Skin epidermis (tissue), 12 donors: ENCODE results near the gene BCL2L2.
"Not testable (repeated sequence)": the region's sequence is repeated elsewhere in the genome, so short reads cannot be mapped to it uniquely, and the experiment has no call there.

Source experiments
- H3K27ac ChIP-seq, 21 experiments: fragments of 200-600 bp; sonication (generic) in 11 of 21; one replicate each; pipeline ENCODE4 v1.5.0; 2020; ENCODE audit warnings: mild to moderate bottlenecking in 3 of 21, inconsistent platforms in 2 of 21, moderate library complexity in 2 of 21
- H3K4me3 ChIP-seq, 7 experiments: fragments of 200-600 bp; sonication (generic) in 2 of 7; one replicate each; pipeline ENCODE4 v1.5.0; 2020; ENCODE audit warnings: inconsistent platforms in 2 of 7, mild to moderate bottlenecking in 2 of 7, moderate library complexity in 1 of 7

Gene BCL2L2

GRCh38 chr14:23321572-23322547 is 15.2 kb downstream of the BCL2L2 start:
- H3K4me3 ChIP-seq = peak overlapping the region; percentile 67 to 98 (median 94)
- peak overlapping the region; percentile 90 to 99 (median 98) for H3K27ac ChIP-seq

- H3K27ac ChIP-seq = peak overlapping the region in 18 of 21 experiments; percentile 94 to 99 (median 99)
- H3K4me3 ChIP-seq = peak overlapping the region; percentile 67 to 98 (median 94)
Observed at GRCh38 chr14:23322568-23323517, 16.2 kb downstream of the BCL2L2 start.

- H3K27ac ChIP-seq = no peak overlapping the region
- H3K4me3 ChIP-seq = no peak overlapping the region
Observed at GRCh38 chr14:23323838-23324454, 17.3 kb downstream of the BCL2L2 start.

- Histone ChIP-seq H3K4me3 (no peak overlapping the region), H3K27ac (no peak overlapping the region)
Observed at GRCh38 chr14:23324455-23324846, 17.8 kb downstream of the BCL2L2 start.

GRCh38 chr14:23324993-23325392 is 18.4 kb downstream of the BCL2L2 start:
- H3K4me3 ChIP-seq = no peak overlapping the region
- H3K27ac ChIP-seq = no peak overlapping the region

GRCh38 chr14:23325746-23326145 is 19.1 kb downstream of the BCL2L2 start:
- H3K4me3 ChIP-seq = not testable (repeated sequence)

GRCh38 chr14:23326491-23327332 is 20.1 kb downstream of the BCL2L2 start:
- no peak overlapping the region for H3K4me3 ChIP-seq
- no peak overlapping the region for H3K27ac ChIP-seq

More at GRCh38 chr14:23325746-23326145, 19.1 kb downstream of the BCL2L2 start:
- not testable (repeated sequence) for H3K27ac ChIP-seq

GRCh38 chr14:23327947-23328744 is 21.5 kb downstream of the BCL2L2 start:
- H3K4me3 ChIP-seq = no peak overlapping the region
- no peak overlapping the region for H3K27ac ChIP-seq

GRCh38 chr14:23335623-23336022 is 29.0 kb downstream of the BCL2L2 start:
- Histone ChIP-seq H3K27ac (no peak overlapping the region), H3K4me3 (no peak overlapping the region)

- Histone ChIP-seq H3K4me3 (no peak overlapping the region), H3K27ac (no peak overlapping the region)
Observed at GRCh38 chr14:23339506-23340268, 33.1 kb downstream of the BCL2L2 start.

GRCh38 chr14:23344481-23344880 is 37.8 kb downstream of the BCL2L2 start:
- Histone ChIP-seq H3K4me3 (no peak overlapping the region), H3K27ac (no peak overlapping the region)

GRCh38 chr14:23345987-23346692 is 39.5 kb downstream of the BCL2L2 start:
- no peak overlapping the region for H3K27ac ChIP-seq
- no peak overlapping the region for H3K4me3 ChIP-seq

GRCh38 chr14:23346693-23347405 is 40.2 kb downstream of the BCL2L2 start:
- Histone ChIP-seq H3K27ac (no peak overlapping the region), H3K4me3 (no peak overlapping the region)

- H3K27ac ChIP-seq = no peak overlapping the region
- no peak overlapping the region for H3K4me3 ChIP-seq
Observed at GRCh38 chr14:23347406-23348296, 41.0 kb downstream of the BCL2L2 start.

GRCh38 chr14:23348297-23348655 is 41.6 kb downstream of the BCL2L2 start:
- Histone ChIP-seq H3K27ac (no peak overlapping the region), H3K4me3 (no peak overlapping the region)
